Stimulated activated CD4-positive, alpha-beta T cell treated with anti-CD3 and anti-CD28 coated beads, Interleukin-12 subunit alpha, Interleukin-12 subunit beta, amount 100 ng/mL, for 24 hours (primary cell): ENCODE results near the gene HNRNPM.
"Not testable (repeated sequence)": the region's sequence is repeated elsewhere in the genome, so short reads cannot be mapped to it uniquely, and the experiment has no call there.

Experiments
- DNase-seq, 2 experiments: peaks; one replicate each; pipeline ENCODE4 v3.0.0-alpha.2; 2020; ENCODE audit warnings: low read depth in 2 of 2

Gene HNRNPM

DNA sequence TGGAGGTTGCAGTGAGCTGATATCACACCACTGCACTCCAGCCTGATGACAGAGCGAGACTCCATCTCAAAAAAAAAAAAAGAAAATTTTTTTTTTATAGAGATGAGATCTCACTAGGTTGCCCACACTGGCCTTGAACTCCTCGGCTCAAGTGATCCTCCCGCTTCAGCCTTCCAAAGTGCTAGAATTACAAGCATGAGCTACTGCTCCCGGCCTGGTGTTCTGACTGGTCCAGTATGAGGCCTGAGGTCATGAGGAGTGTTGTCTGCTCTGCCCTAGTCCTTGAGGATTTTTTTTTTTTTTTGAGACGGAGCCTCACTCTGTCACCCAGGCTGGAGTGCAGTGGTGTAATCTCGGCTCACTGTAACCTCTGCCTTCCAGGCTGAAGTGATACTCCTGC lies 19.4 kb upstream of the HNRNPM start:
- not testable (repeated sequence) for DNase-seq

DNA sequence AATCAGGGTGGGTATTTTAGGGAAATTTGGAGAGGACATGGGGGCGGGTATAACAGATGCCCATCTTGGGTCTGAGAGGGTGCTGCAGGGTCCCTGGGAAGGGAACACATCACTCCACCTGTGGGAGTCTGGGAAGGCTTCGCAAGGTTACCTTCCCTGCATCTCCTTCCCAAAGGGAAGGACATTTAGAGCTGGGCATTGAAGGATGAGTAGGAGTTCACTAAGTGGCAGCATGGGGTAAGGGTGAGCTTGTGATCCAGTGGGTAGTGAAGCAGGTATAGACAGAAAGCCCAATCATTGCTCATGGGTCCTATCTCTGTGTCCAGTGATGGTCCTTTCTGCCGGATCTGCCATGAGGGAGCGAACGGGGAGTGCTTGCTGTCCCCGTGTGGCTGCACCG lies 18.5 kb upstream of the HNRNPM start:
- no peak for DNase-seq

DNA sequence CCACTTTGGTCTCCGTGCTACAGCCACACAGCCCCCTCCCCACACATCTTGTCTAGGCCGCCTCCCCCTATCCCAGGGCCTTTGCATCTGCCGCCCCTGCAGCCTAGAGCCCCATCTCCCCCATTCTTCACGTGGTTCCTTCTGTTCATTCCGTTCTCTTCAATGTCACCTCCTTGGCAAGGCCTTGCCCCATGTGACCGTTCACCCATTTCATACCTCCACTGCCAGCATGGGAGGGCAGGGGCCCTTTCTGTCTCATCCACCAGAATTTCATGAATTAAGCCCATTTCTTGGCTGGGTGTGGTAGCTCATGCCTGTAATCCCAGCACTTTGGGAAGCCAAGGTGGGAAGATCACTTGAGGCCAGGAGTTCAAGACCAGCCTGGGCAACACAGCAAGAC lies 15.7 kb upstream of the HNRNPM start:
- no peak for DNase-seq

DNA sequence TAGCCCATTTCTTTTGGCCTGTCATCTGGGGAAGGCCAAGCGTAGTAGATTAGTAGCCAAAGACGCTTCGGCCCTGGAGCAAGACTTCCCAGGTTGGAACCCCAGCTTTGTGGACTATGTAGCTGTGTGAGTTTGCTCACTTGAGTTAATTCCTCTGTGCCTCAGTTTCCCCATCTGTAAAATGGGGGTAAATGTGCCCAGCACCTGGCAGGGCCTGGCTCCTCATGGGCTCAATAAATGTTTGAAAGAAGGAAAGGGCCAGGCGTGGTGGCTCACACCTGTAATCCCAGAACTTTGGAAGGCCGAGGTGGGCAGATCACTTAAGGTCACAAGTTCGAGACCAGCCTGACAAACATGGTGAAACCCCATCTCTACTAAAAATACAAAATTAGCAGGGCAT lies 14.9 kb upstream of the HNRNPM start:
- no peak for DNase-seq

DNA sequence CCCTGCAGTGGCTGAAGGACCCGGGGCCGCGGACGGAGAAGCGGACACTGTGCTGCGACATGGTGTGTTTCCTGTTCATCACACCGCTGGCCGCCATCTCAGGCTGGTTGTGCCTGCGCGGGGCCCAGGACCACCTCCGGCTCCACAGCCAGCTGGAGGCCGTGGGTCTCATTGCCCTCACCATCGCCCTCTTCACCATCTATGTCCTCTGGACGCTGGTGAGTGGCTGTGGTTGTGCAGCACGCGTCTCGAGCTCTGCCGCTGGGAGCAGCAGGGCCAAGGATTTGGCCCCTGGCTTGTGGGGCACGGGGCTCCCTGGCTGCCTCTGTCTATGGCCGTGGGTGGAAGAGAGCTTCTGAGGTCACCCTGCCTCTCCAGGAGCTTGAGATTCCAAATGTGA lies 14.1 kb upstream of the HNRNPM start:
- no peak for DNase-seq

DNA sequence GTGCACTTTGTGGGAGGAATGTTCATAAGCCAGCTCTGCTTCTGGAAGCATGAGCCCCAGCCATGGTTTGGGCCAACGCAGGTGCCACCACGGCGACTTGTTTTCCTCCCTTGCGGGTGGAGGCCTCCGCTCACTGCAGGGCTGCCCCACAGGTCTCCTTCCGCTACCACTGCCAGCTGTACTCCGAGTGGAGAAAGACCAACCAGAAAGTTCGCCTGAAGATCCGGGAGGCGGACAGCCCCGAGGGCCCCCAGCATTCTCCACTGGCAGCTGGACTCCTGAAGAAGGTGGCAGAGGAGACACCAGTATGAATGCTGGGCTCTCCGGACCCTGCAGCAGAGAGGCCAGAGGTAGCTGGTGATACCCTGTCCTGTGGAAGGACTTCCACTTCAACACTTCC lies 6.5 kb upstream of the HNRNPM start:
- DNase-seq = no peak

DNA sequence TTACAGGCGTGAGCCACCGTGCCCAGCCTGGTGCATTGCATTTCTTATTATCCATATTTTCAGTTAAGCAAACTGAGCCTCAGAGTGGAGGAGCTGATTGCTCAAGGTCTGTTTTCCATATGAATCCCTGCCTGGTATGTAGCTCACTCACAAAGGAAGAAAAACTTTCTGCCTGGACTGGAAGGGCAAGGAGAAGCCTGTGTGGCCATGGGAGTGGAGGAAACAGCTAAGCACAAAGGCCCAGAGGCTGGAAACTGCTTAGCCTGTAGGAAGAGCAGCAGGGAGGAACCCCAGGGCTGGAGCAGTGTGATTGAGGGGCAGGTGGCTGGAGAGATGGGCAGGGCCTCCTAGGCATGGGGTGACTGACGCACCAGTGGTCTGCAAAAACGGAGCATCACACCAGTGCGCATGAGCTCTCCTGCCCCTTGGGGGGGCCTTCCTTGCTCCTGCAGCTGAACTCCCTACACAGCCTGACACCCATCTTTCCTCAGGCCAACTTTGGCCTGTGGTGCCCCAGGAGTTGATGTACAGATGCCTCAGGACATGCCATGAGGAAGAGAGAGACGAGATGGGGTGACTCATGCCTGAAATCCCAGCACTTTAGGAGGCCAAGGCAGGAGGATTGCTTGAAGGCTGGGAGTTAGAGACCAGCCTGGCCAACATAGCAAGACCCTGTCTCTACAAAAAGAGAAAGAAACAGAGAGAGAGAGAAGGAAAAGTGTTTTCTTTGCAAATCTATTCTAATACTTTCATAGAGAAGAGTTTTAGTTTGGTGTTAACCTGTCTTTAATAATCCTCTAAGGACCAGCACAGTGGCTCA lies 2.8 kb upstream of the HNRNPM start:
- DNase-seq = no peak

DNA sequence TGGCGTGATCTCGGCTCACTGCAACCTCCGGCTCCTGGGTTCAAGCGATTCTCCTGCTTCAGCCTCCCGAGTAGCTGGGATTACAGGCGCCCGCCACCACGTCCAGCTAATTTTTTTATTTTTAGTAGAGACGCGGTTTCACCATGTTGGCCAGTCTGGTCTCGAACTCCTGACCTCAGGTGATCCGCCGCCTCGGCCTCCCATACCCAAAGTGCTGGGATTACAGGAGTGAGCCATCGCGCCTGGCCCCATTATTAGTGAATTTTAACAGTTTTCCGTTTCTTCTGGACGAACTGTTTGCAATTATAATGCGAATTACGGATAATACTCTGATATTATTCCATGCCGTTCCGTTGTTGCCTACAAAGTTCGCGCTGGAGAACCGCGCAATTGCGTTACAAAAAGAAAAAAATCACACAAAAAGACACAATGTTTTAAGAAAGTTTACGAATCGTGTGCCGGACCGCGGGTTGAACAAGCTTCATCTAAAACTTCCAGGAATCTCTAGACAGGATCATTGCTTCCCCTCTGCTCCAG lies 567 bp upstream of the HNRNPM start:
- DNase-seq = not testable (repeated sequence)

DNA sequence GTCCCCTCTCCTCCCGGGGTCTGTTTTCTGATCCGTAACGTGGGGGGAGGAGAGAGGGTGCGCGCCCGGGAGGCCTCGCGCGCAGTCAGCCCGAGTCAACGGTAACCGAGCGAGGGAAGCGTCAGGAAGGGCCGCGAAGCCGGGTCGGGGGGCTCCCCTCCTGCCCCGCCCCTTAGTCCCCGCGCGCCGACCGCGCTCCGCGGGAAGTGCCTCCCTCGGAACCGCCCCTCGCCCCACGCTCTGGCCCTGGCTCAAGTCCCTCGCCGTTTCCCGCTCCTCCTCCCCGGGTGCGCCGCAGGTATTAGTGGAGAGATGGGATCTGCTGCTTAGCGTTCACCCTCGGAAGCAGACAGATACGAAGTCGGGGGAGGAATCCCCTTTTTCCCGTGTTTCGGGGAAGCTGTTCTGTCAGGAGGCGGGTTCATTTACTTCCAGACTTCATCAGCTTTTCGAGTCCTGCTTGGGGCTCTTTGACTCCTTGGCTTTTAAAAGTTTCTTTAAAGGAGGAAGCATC lies 770 bp downstream of the HNRNPM start:
- peak in 1 of 2 experiments; percentile 32 for DNase-seq

DNA sequence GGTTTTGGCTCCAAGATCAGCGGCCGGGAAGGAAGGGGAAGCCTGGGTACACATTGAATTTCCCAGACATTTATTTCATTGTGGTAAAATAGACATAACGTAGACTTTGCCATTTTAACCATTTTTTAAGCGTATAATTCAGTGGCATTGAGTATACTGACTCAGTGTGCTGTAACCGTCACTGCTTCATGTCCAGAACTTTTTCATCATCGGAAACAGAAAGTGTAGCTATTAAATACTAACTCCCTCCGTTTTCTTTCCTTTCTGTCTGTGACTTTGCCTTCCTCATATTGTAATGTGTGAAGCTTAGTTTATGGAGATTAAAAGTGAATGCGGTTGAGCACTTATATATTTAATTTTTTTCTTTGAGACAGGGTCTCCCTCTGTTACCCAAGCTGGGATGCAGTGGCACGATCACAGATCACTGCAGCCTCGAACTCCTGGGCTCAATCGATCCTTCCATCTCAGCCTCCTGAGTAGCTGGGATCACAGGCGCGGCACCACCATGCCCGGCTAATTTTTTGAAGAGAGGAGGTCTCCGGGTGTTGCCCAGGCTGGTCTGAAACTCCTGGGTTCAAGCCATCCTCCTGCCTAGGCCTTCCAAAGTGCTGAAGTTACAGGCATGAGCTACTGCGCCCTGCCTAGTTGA lies 1.4 kb downstream of the HNRNPM start:
- DNase-seq = no peak

DNA sequence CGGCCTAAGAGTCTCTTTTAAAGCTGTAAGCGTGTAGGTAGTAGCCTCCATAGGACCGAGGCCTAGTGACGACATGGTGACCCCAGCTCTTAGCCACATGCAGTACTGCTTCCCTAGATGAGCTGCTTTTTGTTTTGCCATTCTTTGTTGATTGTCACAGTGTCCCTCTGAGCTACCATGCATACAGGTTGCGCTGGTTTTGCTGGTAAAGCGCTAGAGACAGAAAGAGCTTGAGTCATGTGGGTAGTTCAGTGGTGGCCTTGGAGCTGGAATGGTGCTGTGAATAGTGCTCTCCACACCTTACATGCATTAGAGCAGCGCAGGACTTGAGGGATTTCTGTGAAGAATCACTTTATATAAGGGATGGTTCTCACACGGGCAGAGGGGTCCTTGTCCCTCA lies 5.1 kb downstream of the HNRNPM start:
- no peak for DNase-seq

DNA sequence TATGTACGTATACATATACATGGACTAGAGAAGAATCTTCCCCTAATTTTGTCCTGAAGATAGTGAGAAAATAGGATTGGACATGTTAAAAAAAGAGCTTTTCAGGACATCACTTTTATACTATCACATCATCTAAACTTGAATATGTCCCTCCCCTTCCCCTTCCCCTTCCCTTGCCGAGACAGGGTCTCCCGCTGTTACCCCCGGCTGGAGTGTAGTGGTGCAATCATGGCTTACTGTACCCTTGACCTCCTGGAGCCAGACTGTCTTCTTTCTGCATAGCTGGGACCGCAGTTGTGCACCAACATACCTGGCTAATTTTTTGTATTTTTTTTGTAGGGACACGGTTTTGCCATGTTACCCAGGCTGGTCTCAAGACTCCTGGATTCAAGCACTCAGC lies 6.6 kb downstream of the HNRNPM start:
- DNase-seq = no peak

- no peak for DNase-seq
Measured at GRCh38 chr19:8451885-8452284, 7.1 kb downstream of the HNRNPM start.

DNA sequence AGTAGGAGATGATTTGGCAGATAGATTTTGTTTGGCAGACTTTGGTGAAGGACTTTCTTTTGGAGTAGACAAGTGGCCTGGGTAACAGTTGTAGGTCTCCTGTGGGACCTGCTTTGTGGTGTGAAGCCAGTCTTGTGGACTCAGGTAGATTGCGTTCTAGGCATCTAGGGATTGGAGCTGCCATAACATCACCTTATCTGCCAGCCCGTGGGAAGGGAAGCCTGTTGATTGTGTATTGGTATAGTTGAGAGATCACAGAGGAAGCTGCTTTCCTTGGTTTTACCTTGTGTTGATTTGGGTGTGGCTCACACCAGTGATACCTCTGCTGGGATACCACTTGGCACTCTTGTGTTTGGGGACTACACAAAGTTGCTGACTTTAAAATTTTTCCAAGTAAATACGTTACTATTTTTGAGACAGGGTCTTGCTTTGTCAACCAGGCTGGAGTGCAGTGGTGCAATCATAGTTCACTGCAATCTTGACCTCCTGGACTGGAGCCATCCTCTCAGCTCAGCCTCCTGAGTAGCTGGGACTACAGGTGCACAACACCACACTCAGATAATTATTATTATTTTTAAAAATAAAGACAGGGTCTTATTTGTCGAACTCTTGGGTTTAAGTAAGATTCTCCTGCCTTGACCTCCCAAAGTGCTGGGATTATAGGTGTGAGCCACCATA lies 7.8 kb downstream of the HNRNPM start:
- DNase-seq = no peak

- no peak for DNase-seq
Measured at GRCh38 chr19:8453616-8454015, 8.8 kb downstream of the HNRNPM start.

- no peak for DNase-seq
Measured at GRCh38 chr19:8454218-8454617, 9.4 kb downstream of the HNRNPM start.

DNA sequence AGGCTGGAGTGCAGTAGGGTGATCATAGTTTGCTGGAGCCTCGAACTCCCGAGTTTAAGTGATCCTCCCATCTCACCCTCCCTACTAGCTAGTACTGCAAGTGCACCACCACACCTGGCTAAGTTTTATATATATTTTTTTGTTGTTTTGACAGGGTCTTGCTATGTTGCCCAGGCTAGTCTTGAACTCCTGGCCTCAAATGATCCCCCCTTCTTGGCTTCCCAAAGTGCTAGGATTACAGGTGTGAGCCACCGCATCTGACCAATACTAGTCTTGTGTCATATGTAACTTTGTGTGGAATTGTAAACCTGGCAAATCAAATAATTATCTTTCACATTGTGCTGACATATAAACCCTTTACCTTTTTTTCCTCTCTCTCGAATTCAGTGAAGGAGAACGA lies 10.2 kb downstream of the HNRNPM start:
- DNase-seq = no peak

- no peak for DNase-seq
Measured at GRCh38 chr19:8456064-8456463, 11.3 kb downstream of the HNRNPM start.

- no peak for DNase-seq
Measured at GRCh38 chr19:8457209-8457608, 12.4 kb downstream of the HNRNPM start.

DNA sequence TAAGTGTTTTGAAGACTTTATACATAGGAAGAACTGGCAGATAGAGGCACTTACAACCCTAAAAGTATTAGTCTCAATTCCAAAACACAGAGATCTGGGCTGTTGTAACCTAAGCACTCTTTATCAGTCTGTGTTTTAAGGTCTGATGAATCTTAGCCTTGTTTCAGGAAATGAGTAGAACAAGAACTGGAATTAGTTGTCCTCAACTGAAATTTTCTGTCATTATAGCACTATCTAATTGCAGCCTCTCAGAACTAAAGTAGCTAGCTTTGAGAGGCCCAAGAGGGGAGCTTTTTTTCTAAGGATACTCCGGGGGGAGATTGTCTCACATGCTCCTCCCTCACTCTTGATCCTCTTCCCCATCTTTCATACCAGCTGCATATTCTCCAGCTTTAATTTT lies 13.1 kb downstream of the HNRNPM start:
- no peak for DNase-seq

GRCh38 chr19:8458380-8458779 lies 13.6 kb downstream of the HNRNPM start:
- DNase-seq = no peak

DNA sequence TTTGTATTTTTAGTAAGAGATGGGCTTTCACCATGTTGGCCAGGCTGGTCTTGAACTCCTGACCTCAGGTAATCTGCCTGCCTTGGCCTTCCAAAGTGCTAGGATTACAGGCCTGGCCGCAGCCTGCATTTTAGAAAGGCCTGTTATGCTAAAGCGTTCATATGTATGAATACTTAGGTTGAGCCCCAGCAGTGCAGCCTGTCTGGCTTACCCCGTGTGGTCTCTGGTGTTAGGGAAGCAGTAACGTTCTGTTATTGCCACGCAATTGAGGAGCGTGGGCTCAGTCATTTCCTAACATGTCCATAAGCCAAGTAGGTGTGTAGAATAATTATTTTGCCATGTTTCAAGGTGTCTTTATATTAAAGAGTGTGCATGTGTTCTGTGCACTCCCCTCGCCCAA lies 14.3 kb downstream of the HNRNPM start:
- DNase-seq = no peak
